ENCODE data around the gene OR51B4. TPM values are rescaled to one million over a fixed set of nuclear protein-coding genes. Genes with fewer than 3 reads are reported as not detected.

Gene OR51B4
- total RNA-seq, 2 donors from 2014 or later = not detected

GRCh38 chr11:5277807-5278382 is 23.9 kb downstream of the OR51B4 start:
- no peak overlapping the region for H3K27ac Mint-ChIP-seq
- Histone ChIP-seq H3K4me3 (ENCODE audit: low read length) (no peak overlapping the region), H3K9ac (ENCODE audit: extremely low read depth, low read length, poor library complexity, severe bottlenecking) (no peak overlapping the region), H3K4me1 (ENCODE audit: control insufficient read depth, insufficient read depth, low read length) (peaks cover 4% of the 10 kb centered on the region), H3K27ac (ENCODE audit: low read depth, low read length) (no peak overlapping the region), H3K27me3 (ENCODE audit: control insufficient read depth, insufficient read depth, low read length, poor library complexity, severe bottlenecking) (no peaks in the 10 kb centered on the region), H3K36me3 (ENCODE audit: control insufficient read depth, insufficient read depth, low read length) (no peaks in the 10 kb centered on the region), H3K9me3 (ENCODE audit: control insufficient read depth, low read length) (no peaks in the 10 kb centered on the region)
- H3K4me1 Mint-ChIP-seq = peaks cover 22% of the 10 kb centered on the region
- H3K36me3 Mint-ChIP-seq (ENCODE audit: low read depth) = no peaks in the 10 kb centered on the region
- H3K9me3 Mint-ChIP-seq = no peaks in the 10 kb centered on the region
- WGBS, 2 experiments (ENCODE audit: insufficient coverage in 1 of 2, insufficient read length in 1 of 2) = 88% methylated on average over 1 of the region's 1 CpG; no CpG with 5 or more reads in 1 of the 2 experiments
- no peak overlapping the region for H3K4me3 Mint-ChIP-seq
- no peak for TF ChIP-seq CTCF (conservative IDR thresholded peaks at IDR 0.05)
- no peaks in the 10 kb centered on the region for H3K27me3 Mint-ChIP-seq (ENCODE audit: insufficient read depth)
- no peak for DNase-seq

- H3K27ac Mint-ChIP-seq = no peak overlapping the region
- DNase-seq = no peak
- H3K27me3 Mint-ChIP-seq (ENCODE audit: insufficient read depth) = no peaks in the 10 kb centered on the region
- Histone ChIP-seq H3K27ac (ENCODE audit: low read depth, low read length) (no peak overlapping the region), H3K36me3 (ENCODE audit: control insufficient read depth, insufficient read depth, low read length) (no peaks in the 10 kb centered on the region), H3K4me1 (ENCODE audit: control insufficient read depth, insufficient read depth, low read length) (peaks cover 4% of the 10 kb centered on the region), H3K9ac (ENCODE audit: extremely low read depth, low read length, poor library complexity, severe bottlenecking) (no peak overlapping the region), H3K9me3 (ENCODE audit: control insufficient read depth, low read length) (no peaks in the 10 kb centered on the region), H3K4me3 (ENCODE audit: low read length) (no peak overlapping the region), H3K27me3 (ENCODE audit: control insufficient read depth, insufficient read depth, low read length, poor library complexity, severe bottlenecking) (no peaks in the 10 kb centered on the region)
- WGBS, 2 experiments (ENCODE audit: insufficient coverage in 1 of 2, insufficient read length in 1 of 2) = 93 to 100% methylated on average over 1 to 2 of the region's 2 CpGs
- TF ChIP-seq CTCF (conservative IDR thresholded peaks at IDR 0.05) = no peak
- H3K4me3 Mint-ChIP-seq = no peak overlapping the region
- peaks cover 22% of the 10 kb centered on the region for H3K4me1 Mint-ChIP-seq
- no peaks in the 10 kb centered on the region for H3K36me3 Mint-ChIP-seq (ENCODE audit: low read depth)
- no peaks in the 10 kb centered on the region for H3K9me3 Mint-ChIP-seq
Measured at GRCh38 chr11:5276697-5277096, 25.0 kb downstream of the OR51B4 start.

- Mint-ChIP-seq H3K27me3 (ENCODE audit: insufficient read depth) (no peaks in the 10 kb centered on the region), H3K36me3 (ENCODE audit: low read depth) (no peaks in the 10 kb centered on the region), H3K4me3 (no peak overlapping the region), H3K4me1 (peaks cover 18% of the 10 kb centered on the region), H3K9me3 (no peaks in the 10 kb centered on the region), H3K27ac (no peak overlapping the region)
- Histone ChIP-seq H3K9ac (ENCODE audit: extremely low read depth, low read length, poor library complexity, severe bottlenecking) (no peak overlapping the region), H3K9me3 (ENCODE audit: control insufficient read depth, low read length) (no peaks in the 10 kb centered on the region), H3K27me3 (ENCODE audit: control insufficient read depth, insufficient read depth, low read length, poor library complexity, severe bottlenecking) (no peaks in the 10 kb centered on the region), H3K4me1 (ENCODE audit: control insufficient read depth, insufficient read depth, low read length) (peaks cover 4% of the 10 kb centered on the region), H3K36me3 (ENCODE audit: control insufficient read depth, insufficient read depth, low read length) (no peaks in the 10 kb centered on the region), H3K4me3 (ENCODE audit: low read length) (no peak overlapping the region), H3K27ac (ENCODE audit: low read depth, low read length) (no peak overlapping the region)
- TF ChIP-seq CTCF (conservative IDR thresholded peaks at IDR 0.05) = no peak
- no peak for DNase-seq
- 83 to 90% methylated on average over 4 to 6 of the region's 6 CpGs for WGBS, 2 experiments (ENCODE audit: insufficient coverage in 1 of 2, insufficient read length in 1 of 2)
Measured at GRCh38 chr11:5275369-5276110, 26.2 kb downstream of the OR51B4 start.

Measured in endodermal cell (in vitro differentiated cells).